Bronchial epithelial cell (primary cell): ENCODE measurements around the gene SLC16A8. TPM values are rescaled to one million over a fixed set of nuclear protein-coding genes. Genes with fewer than 3 reads are reported as not detected.
"Not testable (repeated sequence)": the region's sequence is repeated elsewhere in the genome, so short reads cannot be mapped to it uniquely, and the experiment has no call there.

Experiments used
- DNase-seq: peaks from one replicate; pipeline ENCODE4 v3.0.0-alpha.2; 2010; ENCODE audit warnings: low read depth
- FAIRE-seq: peaks from 2 replicates; lab custom pipeline; 2011; peaks lifted over from hg19 to GRCh38; lab: Jason Lieb, UNC
- H3K27me3 ChIP-seq: 2 replicates; pipeline ENCODE4 v1.5.1; 2011; ENCODE audit warnings: low read length; ENCODE audit not compliant: control insufficient read depth, insufficient read depth
- H3K36me3 ChIP-seq: 2 replicates; pipeline ENCODE4 v1.5.1; 2011; ENCODE audit warnings: low read length; ENCODE audit not compliant: control insufficient read depth, insufficient read depth
- H3K4me3 ChIP-seq: 2 replicates; pipeline ENCODE4 v1.5.1; 2011; ENCODE audit warnings: mild to moderate bottlenecking, low read depth, low read length, control low read depth
- CTCF ChIP-seq: IDR thresholded peaks from 2 replicates; pipeline ENCODE4 v1.5.1; 2011; ENCODE audit warnings: mild to moderate bottlenecking, moderate library complexity, low read length, control low read depth, inconsistent platforms; ENCODE audit not compliant: insufficient read depth, severe bottlenecking
- total RNA-seq: library from RNA; depleted of rRNA; stranded (reverse); fragments of >200 nt; gene quantifications from 2 replicates; pipeline ENCODE4 v1.2.1, GENCODE V29; 2014

Gene SLC16A8
- total RNA-seq, 1 donor from 2014 or later = 0.26 TPM

- no peak for FAIRE-seq
Observed at GRCh38 chr22:38041760-38042487, 42.1 kb downstream of the SLC16A8 start.

GRCh38 chr22:38040953-38041759 lies 42.8 kb downstream of the SLC16A8 start:
- FAIRE-seq = peak; percentile 72
- no peak for TF ChIP-seq CTCF

More at GRCh38 chr22:38041760-38042487, 42.1 kb downstream of the SLC16A8 start:
- Histone ChIP-seq H3K4me3 (no peak overlapping the region), H3K27me3 (no peaks in the 10 kb centered on the region), H3K36me3 (no peaks in the 10 kb centered on the region)
- TF ChIP-seq CTCF = no peak
- no peak for DNase-seq

GRCh38 chr22:38038890-38039812 lies 44.8 kb downstream of the SLC16A8 start:
- no peak for DNase-seq
- no peak for FAIRE-seq
- Histone ChIP-seq H3K36me3 (no peaks in the 10 kb centered on the region), H3K4me3 (no peak overlapping the region), H3K27me3 (no peaks in the 10 kb centered on the region)
- no peak for TF ChIP-seq CTCF

More at GRCh38 chr22:38040953-38041759, 42.8 kb downstream of the SLC16A8 start:
- Histone ChIP-seq H3K27me3 (no peaks in the 10 kb centered on the region), H3K4me3 (no peak overlapping the region), H3K36me3 (no peaks in the 10 kb centered on the region)
- no peak for DNase-seq

- DNase-seq (no peak), FAIRE-seq (no peak)
- no peak for TF ChIP-seq CTCF
- no peaks in the 10 kb centered on the region for H3K27me3 ChIP-seq
- H3K36me3 ChIP-seq = no peaks in the 10 kb centered on the region
- H3K4me3 ChIP-seq = no peak overlapping the region
Observed at GRCh38 chr22:38038426-38038825, 45.6 kb downstream of the SLC16A8 start.

GRCh38 chr22:38037367-38038150 lies 46.4 kb downstream of the SLC16A8 start:
- not testable (repeated sequence) for H3K4me3 ChIP-seq, H3K36me3 ChIP-seq, H3K27me3 ChIP-seq, DNase-seq, FAIRE-seq
